Measurements from ENCODE around the gene CCR7. TPM values are rescaled to one million over a fixed set of nuclear protein-coding genes. Genes with fewer than 3 reads are reported as not detected.
A peak's percentile ranks its signal among the peaks of the same experiment; 100 is the strongest.

Gene CCR7
- total and polyA plus RNA-seq, 2 of the 4 experiments (the other 2 are of a cell fraction): 0.14 to 0.36 TPM

DNA sequence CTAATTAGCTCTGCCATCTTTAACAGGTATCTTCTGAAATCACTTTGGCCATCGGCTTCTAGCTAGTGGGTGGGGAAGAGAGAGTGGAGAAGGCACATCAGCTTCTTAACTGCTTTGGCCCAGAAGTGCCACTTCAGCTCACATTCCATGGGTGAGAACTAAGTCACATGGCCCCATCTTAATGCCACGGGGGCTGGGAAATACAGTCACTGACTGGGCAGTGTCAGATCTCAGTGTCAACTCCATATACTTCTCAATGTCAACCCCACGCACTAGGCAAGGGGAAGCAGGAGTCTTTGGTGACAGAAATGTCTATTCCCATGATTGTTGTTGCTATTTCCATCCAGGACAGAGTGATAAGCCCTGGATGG is 29.4 kb downstream of the CCR7 start:
- Histone ChIP-seq H2BK20ac (ENCODE audit: low read depth, low read length) (peak overlapping the region; percentile 97), H4K91ac (ENCODE audit: insufficient read depth, low read depth, low read length) (peak overlapping the region; percentile 99), H3K14ac (replicated peaks; ENCODE audit: low read depth, low read length) (peak overlapping the region; percentile 94), H2BK5ac (ENCODE audit: low read depth, low read length, poor library complexity, severe bottlenecking) (peak overlapping the region; percentile 95), H2AK9ac (replicated peaks; ENCODE audit: low read depth, low read length, poor library complexity) (peak overlapping the region; percentile 97), H3K23ac (ENCODE audit: low read depth, low read length) (peak overlapping the region; percentile 91), H2AFZ (replicated peaks; ENCODE audit: low read length, poor library complexity) (peak overlapping the region; percentile 89), H4K8ac (ENCODE audit: low read depth in 2 of 2, low read length in 2 of 2) (peak overlapping the region; percentile 97), H3K36me3 (ENCODE audit: control insufficient read depth, insufficient read depth, low read length) (no peaks in the 10 kb centered on the region), H3K4me3 (ENCODE audit: insufficient read depth, low read depth, low read length) (no peak overlapping the region), H3K27ac (ENCODE audit: insufficient read depth, low read length) (peak overlapping the region; percentile 76), H4K5ac (ENCODE audit: low read depth, low read length) (peak overlapping the region; percentile 99), H4K20me1 (ENCODE audit: insufficient read depth, low read length) (no peaks in the 10 kb centered on the region), H3K27me3 (ENCODE audit: control insufficient read depth, insufficient read depth, low read length) (no peaks in the 10 kb centered on the region), H2BK120ac (ENCODE audit: low read depth, low read length) (peak overlapping the region; percentile 99), H3K9ac (ENCODE audit: low read depth, low read length) (peak overlapping the region; percentile 3), H2AK5ac (ENCODE audit: low read depth, low read length) (peak overlapping the region; percentile 100), H3K4me1 (ENCODE audit: control insufficient read depth, insufficient read depth, low read length) (peaks cover 43% of the 10 kb centered on the region), H2BK15ac (ENCODE audit: low read depth, low read length) (peak overlapping the region; percentile 100), H3K18ac (ENCODE audit: low read depth, low read length) (peak overlapping the region; percentile 94), H3K56ac (ENCODE audit: extremely low read depth, insufficient read depth, low read length) (peak overlapping the region; percentile 63), H3K79me1 (ENCODE audit: low read depth in 1 of 2, low read length in 2 of 2) (peaks cover 0 to 22% of the 10 kb centered on the region in 2 experiments; a peak in 2 of 4 replicates), H3K4ac (ENCODE audit: low read depth, low read length) (peak overlapping the region; percentile 99), H3K9me3 (ENCODE audit: control insufficient read depth, insufficient read depth, low read length) (no peaks in the 10 kb centered on the region), H3K9me1 (ENCODE audit: insufficient read depth, low read length) (peaks cover 52% of the 10 kb centered on the region), H3K4me2 (ENCODE audit: low read depth, low read length) (no peak overlapping the region)
- in situ Hi-C loops (cut with MboI; ENCODE audit: low sequenced_read_pairs): loop anchor here (5.0 kb wide), 1 partner anchor 234 kb away; no protein-coding TSS in a partner anchor
- no CpG with 5 or more reads among the region's 3 CpGs for WGBS, 2 experiments (ENCODE audit: extremely low coverage in 2 of 2, insufficient read length in 1 of 2)
- POLR2A ChIA-PET (ENCODE audit: unreplicated experiment): interaction anchor here (0.6 to 1.6 kb wide), 2 partner anchors 23 to 118 kb away, joined by 3 to 5 read pairs; partner anchors contain the start of gene TOP2A
- intact Hi-C loops (cut with micrococcal nuclease): no loop called here
- BruUV-seq (replicated peaks): no TSS peak
- TF ChIP-seq, protein P1, sequence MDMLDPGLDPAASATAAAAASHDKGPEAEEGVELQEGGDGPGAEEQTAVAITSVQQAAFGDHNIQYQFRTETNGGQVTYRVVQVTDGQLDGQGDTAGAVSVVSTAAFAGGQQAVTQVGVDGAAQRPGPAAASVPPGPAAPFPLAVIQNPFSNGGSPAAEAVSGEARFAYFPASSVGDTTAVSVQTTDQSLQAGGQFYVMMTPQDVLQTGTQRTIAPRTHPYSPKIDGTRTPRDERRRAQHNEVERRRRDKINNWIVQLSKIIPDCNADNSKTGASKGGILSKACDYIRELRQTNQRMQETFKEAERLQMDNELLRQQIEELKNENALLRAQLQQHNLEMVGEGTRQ (IDR thresholded peaks at IDR 0.05; ENCODE audit: low read depth, low read length): peak; percentile 64; the same call in 1 of the 2 replicates
- TF ChIP-seq RAD21 (IDR thresholded peaks at IDR 0.05; ENCODE audit: low read length): no peak
- no peak for ATAC-seq (ENCODE audit: low read depth)
- CTCF ChIA-PET: interaction anchor here (0.8 to 4.2 kb wide), 2 partner anchors 24 to 60 kb away, joined by 4 to 19 read pairs; no protein-coding TSS in a partner anchor
- dilution Hi-C loops (cut with HindIII; ENCODE audit: low sequenced_read_pairs, unreplicated experiment): no loop called here
- no peak for DNase-seq

Measured in IMR-90 (cell line).